HCT116 (cell line): ENCODE measurements around the gene DCAF6. TPM values are rescaled to one million over a fixed set of nuclear protein-coding genes. Genes with fewer than 3 reads are reported as not detected.
"Not testable (repeated sequence)": the region's sequence is repeated elsewhere in the genome, so short reads cannot be mapped to it uniquely, and the experiment has no call there.

Experiments used
- ATAC-seq: fragments of 200-7000 bp; cut with Tn5 transposase; 2 replicates; pipeline ENCODE4 v1.9.1; 2020; ENCODE audit warnings: mild to moderate bottlenecking, moderate library complexity
- BruUV-seq: library from RNA; stranded (reverse); fragments of 400-500 nt; replicated peaks from 2 replicates; lab custom pipeline; 2021; lab: Mats Ljungman, UMichigan
- CTCF ChIA-PET: fragments of 300-600 bp; sonication (Branson Sonifier 250); formaldehyde crosslinking; loops from one replicate; lab custom pipeline; 2021; ENCODE audit warnings: antibody characterized with exemption; lab: Charles Lee
- POLR2A ChIA-PET: fragments of 300-600, 350-600 bp; sonication (Branson Sonifier 250); formaldehyde crosslinking; loops from one replicate; lab custom pipeline; 2021; ENCODE audit warnings: antibody characterized with exemption; lab: Charles Lee
- RAD21 ChIA-PET, 2 experiments: fragments of 300-600 bp; sonication (Branson Sonifier 250); formaldehyde crosslinking; loops; one replicate each; lab custom pipeline; 2023; ENCODE audit warnings: low total read pairs in 2 of 2; ENCODE audit not compliant: uncharacterized antibody in 2 of 2, unreplicated experiment in 2 of 2, low non-redundant PET in 1 of 2; lab: Charles Lee
- DNase-seq: peaks from one replicate; pipeline ENCODE4 v3.0.0-alpha.2; 2010; ENCODE audit warnings: low read depth, low spot score
- H2AFZ ChIP-seq: fragments of 200-600 bp; shearing (Covaris generic), sonication (generic); 2 replicates; pipeline ENCODE4 v1.6.1; 2017; ENCODE audit warnings: low read depth, mixed run types, mixed read lengths, antibody characterized with exemption, low read length; ENCODE audit not compliant: poor library complexity, severe bottlenecking
- H3K27ac ChIP-seq: 2 replicates; pipeline ENCODE4 v1.5.1; 2012; ENCODE audit warnings: low read depth, low read length
- H3K27me3 ChIP-seq: fragments of 200-600 bp; sonication (generic); 2 replicates; pipeline ENCODE4 v1.6.1; 2016; ENCODE audit warnings: mixed run types, low read length, mixed read lengths; ENCODE audit not compliant: insufficient read depth
- H3K36me3 ChIP-seq, 2 experiments: fragments of 200-500 bp in 1 of 2; fragments of 200-600 bp in 1 of 2; sonication (Bioruptor generic) in 1 of 2; sonication (generic) in 1 of 2; 2 replicates each; pipeline versions ENCODE4 v1.5.1 to v1.6.1; 2014 to 2016; ENCODE audit warnings: low read length in 2 of 2, inconsistent platforms in 1 of 2, mixed read lengths in 1 of 2, mixed run types in 1 of 2; ENCODE audit not compliant: insufficient read depth in 2 of 2, control insufficient read depth in 1 of 2
- H3K4me1 ChIP-seq, 2 experiments: fragments of 200-600 bp in 1 of 2; sonication (generic) in 1 of 2; 2 replicates each; pipeline versions ENCODE4 v1.5.1 to v1.6.1; 2012 to 2017; ENCODE audit warnings: low read length in 2 of 2, inconsistent platforms in 1 of 2, mild to moderate bottlenecking in 1 of 2, mixed read lengths in 1 of 2, mixed run types in 1 of 2, moderate library complexity in 1 of 2; ENCODE audit not compliant: insufficient read depth in 2 of 2, control insufficient read depth in 1 of 2
- H3K4me2 ChIP-seq: fragments of 200-600 bp; sonication (generic); 2 replicates; pipeline ENCODE4 v1.6.1; 2017; ENCODE audit warnings: mixed run types, low read length, mixed read lengths
- H3K4me3 ChIP-seq, 2 experiments: fragments of 200-600 bp in 1 of 2; sonication (generic) in 1 of 2; replicated peaks in 1 of 2; 2 replicates each; pipeline ENCODE4 v1.5.1; 2011 to 2016; ENCODE audit warnings: low read length in 2 of 2, control low read depth in 1 of 2, low read depth in 1 of 2, mild to moderate bottlenecking in 1 of 2, mixed read lengths in 1 of 2, mixed run types in 1 of 2
- H3K79me2 ChIP-seq: fragments of 200-600 bp; sonication (generic); 2 replicates; pipeline ENCODE4 v1.6.1; 2017; ENCODE audit warnings: mild to moderate bottlenecking, mixed run types, low read length, moderate library complexity, mixed read lengths; ENCODE audit not compliant: insufficient read depth
- H3K9ac ChIP-seq: fragments of 200-600 bp; sonication (generic); 2 replicates; pipeline ENCODE4 v1.6.1; 2016; ENCODE audit warnings: low read length, mixed read lengths
- H3K9me2 ChIP-seq: fragments of 200-600 bp; sonication (generic), shearing (Covaris generic); 2 replicates; pipeline ENCODE4 v1.6.1; 2017; ENCODE audit warnings: mixed run types, mild to moderate bottlenecking, moderate library complexity; ENCODE audit not compliant: insufficient read depth
- H3K9me3 ChIP-seq, 2 experiments: fragments of 200-500 bp in 1 of 2; fragments of 200-600 bp in 1 of 2; sonication (Bioruptor generic) in 1 of 2; sonication (generic) in 1 of 2; 2 replicates each; pipeline ENCODE4 v1.6.1; 2014 to 2017; ENCODE audit warnings: low read length in 2 of 2, mixed read lengths in 2 of 2, inconsistent platforms in 1 of 2, low read depth in 1 of 2, mild to moderate bottlenecking in 1 of 2, mixed run types in 1 of 2, moderate library complexity in 1 of 2; ENCODE audit not compliant: control insufficient read depth in 1 of 2, insufficient read depth in 1 of 2
- H4K20me1 ChIP-seq: fragments of 200-600 bp; sonication (generic), shearing (Covaris generic); 2 replicates; pipeline ENCODE4 v1.6.1; 2017; ENCODE audit warnings: mixed run types, mild to moderate bottlenecking, moderate library complexity; ENCODE audit not compliant: insufficient read depth
- CEBPB ChIP-seq: IDR thresholded peaks from 2 replicates; pipeline ENCODE4 v1.6.1; 2012; ENCODE audit warnings: low read depth
- ELF1 ChIP-seq: IDR thresholded peaks from 2 replicates; pipeline ENCODE4 v1.6.1; 2012; ENCODE audit warnings: low read depth, borderline replicate concordance
- FOSL1 ChIP-seq: IDR thresholded peaks from 2 replicates; pipeline ENCODE4 v1.6.1; 2012; ENCODE audit warnings: low read depth
- POLR2A ChIP-seq: IDR thresholded peaks from 2 replicates; pipeline ENCODE4 v1.7.0; 2011; ENCODE audit warnings: borderline replicate concordance; ENCODE audit not compliant: insufficient read depth, insufficient read length; ENCODE audit errors: extremely low read depth
- SIN3A ChIP-seq: IDR thresholded peaks from 2 replicates; pipeline ENCODE4 v1.6.1; 2012; ENCODE audit warnings: low read depth
- YY1 ChIP-seq: IDR thresholded peaks from 2 replicates; pipeline ENCODE4 v1.6.1; 2011; ENCODE audit warnings: low read length, low read depth, moderate library complexity, mild to moderate bottlenecking; ENCODE audit not compliant: insufficient replicate concordance; ENCODE audit errors: extremely low read depth
- ZNF274 ChIP-seq: fragments of 200-500 bp; sonication (Bioruptor generic); IDR thresholded peaks from 2 replicates; pipeline ENCODE4 v1.6.1; 2014; ENCODE audit warnings: mild to moderate bottlenecking, low read depth, low read length, inconsistent platforms
- intact Hi-C: fragments of 100-400 bp; cut with micrococcal nuclease; formaldehyde crosslinking; loops from 2 replicates; pipeline ENCODE4 v1.10.0; 2022
- total RNA-seq: library from RNA; stranded (reverse); gene quantifications from one replicate; pipeline ENCODE4 v1.2.1, GENCODE V29; 2021; ENCODE audit not compliant: unreplicated experiment
- TF ChIP-seq, protein P1 (sequence below): IDR thresholded peaks from 2 replicates; pipeline ENCODE4 v1.6.1; 2012
- TF ChIP-seq, protein P2 (sequence below): IDR thresholded peaks from 2 replicates; pipeline ENCODE4 v1.6.1; 2011; ENCODE audit warnings: mild to moderate bottlenecking, low read length, moderate library complexity; ENCODE audit not compliant: insufficient replicate concordance; ENCODE audit errors: extremely low read depth
- TF ChIP-seq, protein P3 (sequence below): IDR thresholded peaks from 2 replicates; pipeline ENCODE4 v1.6.1; 2012; ENCODE audit warnings: low read depth
- TF ChIP-seq, protein P4 (sequence below): IDR thresholded peaks from 2 replicates; pipeline ENCODE4 v1.6.1; 2012

The DCAF6 gene
- total RNA-seq, 1 experiment from 2014 or later: 34.2 TPM

DNA sequence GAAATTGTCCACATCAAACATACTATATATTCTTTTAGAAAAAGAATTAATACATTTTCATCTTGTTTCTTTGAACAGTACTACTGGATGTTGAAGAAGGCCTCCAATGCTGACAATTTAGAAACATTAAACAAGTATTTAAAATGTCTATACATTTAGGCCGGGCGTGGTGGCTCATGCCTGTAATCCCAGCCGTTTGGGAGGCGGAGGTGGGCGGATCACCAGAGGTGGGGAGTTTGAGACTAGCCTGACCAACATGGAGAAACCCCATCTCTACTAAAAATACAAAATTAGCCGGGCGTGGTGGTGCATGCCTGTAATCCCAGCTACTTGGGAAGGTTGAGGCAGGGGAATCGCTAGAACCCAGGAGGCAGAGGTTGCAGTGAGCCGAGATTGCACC is 7.6 kb upstream of the DCAF6 start:
- POLR2A ChIA-PET, H3K9ac ChIP-seq, H2AFZ ChIP-seq, DNase-seq, H3K36me3 ChIP-seq, intact Hi-C loops, H3K4me1 ChIP-seq, H3K4me3 ChIP-seq, H3K27ac ChIP-seq, RAD21 ChIA-PET, CTCF ChIA-PET, H3K9me2 ChIP-seq, BruUV-seq, H4K20me1 ChIP-seq, H3K9me3 ChIP-seq, H3K27me3 ChIP-seq, ATAC-seq, H3K4me2 ChIP-seq: not testable (repeated sequence)
- peaks cover 12% of the 10 kb centered on the region for H3K79me2 ChIP-seq

DNA sequence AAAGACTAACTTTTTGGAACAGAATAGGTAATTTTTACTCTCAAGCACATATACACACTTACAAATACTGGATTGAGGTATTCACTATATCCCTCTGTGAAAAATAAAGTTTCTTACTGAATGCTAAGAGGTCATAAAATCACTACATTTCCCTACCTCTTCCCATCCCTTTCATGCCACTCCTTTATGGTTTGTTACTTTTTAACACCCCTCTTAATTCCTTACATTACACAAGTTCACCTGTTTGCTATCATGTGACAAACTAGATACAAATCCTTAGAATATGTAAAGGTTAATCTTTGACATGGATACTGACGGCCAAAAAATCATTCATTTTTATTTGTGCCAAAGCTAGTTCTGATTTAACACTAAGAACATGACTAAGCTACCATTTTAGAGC is 6.8 kb upstream of the DCAF6 start:
- RAD21 ChIA-PET: no interaction called here
- POLR2A ChIA-PET: no interaction called here
- CTCF ChIA-PET: no interaction called here
- H3K9ac ChIP-seq: no peak overlapping the region
- H4K20me1 ChIP-seq: no peaks in the 10 kb centered on the region
- H2AFZ ChIP-seq: no peak overlapping the region
- peaks cover 3 to 6% of the 10 kb centered on the region in 2 experiments; a peak in 3 of 4 replicates for H3K4me1 ChIP-seq
- no peak for ATAC-seq
- H3K36me3 ChIP-seq: no peaks in the 10 kb centered on the region
- no peak overlapping the region for H3K27ac ChIP-seq
- H3K27me3 ChIP-seq: no peaks in the 10 kb centered on the region
- no peak for DNase-seq
- BruUV-seq: no TSS peak
- TF ChIP-seq ELF1: no peak
- no peak for TF ChIP-seq YY1
- TF ChIP-seq, protein P1, sequence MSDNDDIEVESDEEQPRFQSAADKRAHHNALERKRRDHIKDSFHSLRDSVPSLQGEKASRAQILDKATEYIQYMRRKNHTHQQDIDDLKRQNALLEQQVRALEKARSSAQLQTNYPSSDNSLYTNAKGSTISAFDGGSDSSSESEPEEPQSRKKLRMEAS: no peak
- no peak for TF ChIP-seq POLR2A
- TF ChIP-seq CEBPB: no peak
- TF ChIP-seq, protein P2, sequence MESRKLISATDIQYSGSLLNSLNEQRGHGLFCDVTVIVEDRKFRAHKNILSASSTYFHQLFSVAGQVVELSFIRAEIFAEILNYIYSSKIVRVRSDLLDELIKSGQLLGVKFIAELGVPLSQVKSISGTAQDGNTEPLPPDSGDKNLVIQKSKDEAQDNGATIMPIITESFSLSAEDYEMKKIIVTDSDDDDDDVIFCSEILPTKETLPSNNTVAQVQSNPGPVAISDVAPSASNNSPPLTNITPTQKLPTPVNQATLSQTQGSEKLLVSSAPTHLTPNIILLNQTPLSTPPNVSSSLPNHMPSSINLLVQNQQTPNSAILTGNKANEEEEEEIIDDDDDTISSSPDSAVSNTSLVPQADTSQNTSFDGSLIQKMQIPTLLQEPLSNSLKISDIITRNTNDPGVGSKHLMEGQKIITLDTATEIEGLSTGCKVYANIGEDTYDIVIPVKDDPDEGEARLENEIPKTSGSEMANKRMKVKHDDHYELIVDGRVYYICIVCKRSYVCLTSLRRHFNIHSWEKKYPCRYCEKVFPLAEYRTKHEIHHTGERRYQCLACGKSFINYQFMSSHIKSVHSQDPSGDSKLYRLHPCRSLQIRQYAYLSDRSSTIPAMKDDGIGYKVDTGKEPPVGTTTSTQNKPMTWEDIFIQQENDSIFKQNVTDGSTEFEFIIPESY: no peak
- no peak for TF ChIP-seq SIN3A
- TF ChIP-seq, protein P3, sequence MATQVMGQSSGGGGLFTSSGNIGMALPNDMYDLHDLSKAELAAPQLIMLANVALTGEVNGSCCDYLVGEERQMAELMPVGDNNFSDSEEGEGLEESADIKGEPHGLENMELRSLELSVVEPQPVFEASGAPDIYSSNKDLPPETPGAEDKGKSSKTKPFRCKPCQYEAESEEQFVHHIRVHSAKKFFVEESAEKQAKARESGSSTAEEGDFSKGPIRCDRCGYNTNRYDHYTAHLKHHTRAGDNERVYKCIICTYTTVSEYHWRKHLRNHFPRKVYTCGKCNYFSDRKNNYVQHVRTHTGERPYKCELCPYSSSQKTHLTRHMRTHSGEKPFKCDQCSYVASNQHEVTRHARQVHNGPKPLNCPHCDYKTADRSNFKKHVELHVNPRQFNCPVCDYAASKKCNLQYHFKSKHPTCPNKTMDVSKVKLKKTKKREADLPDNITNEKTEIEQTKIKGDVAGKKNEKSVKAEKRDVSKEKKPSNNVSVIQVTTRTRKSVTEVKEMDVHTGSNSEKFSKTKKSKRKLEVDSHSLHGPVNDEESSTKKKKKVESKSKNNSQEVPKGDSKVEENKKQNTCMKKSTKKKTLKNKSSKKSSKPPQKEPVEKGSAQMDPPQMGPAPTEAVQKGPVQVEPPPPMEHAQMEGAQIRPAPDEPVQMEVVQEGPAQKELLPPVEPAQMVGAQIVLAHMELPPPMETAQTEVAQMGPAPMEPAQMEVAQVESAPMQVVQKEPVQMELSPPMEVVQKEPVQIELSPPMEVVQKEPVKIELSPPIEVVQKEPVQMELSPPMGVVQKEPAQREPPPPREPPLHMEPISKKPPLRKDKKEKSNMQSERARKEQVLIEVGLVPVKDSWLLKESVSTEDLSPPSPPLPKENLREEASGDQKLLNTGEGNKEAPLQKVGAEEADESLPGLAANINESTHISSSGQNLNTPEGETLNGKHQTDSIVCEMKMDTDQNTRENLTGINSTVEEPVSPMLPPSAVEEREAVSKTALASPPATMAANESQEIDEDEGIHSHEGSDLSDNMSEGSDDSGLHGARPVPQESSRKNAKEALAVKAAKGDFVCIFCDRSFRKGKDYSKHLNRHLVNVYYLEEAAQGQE: no peak
- TF ChIP-seq, protein P4, sequence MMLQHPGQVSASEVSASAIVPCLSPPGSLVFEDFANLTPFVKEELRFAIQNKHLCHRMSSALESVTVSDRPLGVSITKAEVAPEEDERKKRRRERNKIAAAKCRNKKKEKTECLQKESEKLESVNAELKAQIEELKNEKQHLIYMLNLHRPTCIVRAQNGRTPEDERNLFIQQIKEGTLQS: no peak
- TF ChIP-seq FOSL1: no peak
- no peak for TF ChIP-seq ZNF274
- H3K79me2 ChIP-seq: peaks cover 20% of the 10 kb centered on the region
- intact Hi-C loops: no loop called here
- no peaks in the 10 kb centered on the region for H3K9me2 ChIP-seq
- H3K4me2 ChIP-seq: no peak overlapping the region
- H3K4me3 ChIP-seq: no peak overlapping the region
- H3K9me3 ChIP-seq: no peaks in the 10 kb centered on the region
